ENCODE results near the gene TRIM44.

DNA sequence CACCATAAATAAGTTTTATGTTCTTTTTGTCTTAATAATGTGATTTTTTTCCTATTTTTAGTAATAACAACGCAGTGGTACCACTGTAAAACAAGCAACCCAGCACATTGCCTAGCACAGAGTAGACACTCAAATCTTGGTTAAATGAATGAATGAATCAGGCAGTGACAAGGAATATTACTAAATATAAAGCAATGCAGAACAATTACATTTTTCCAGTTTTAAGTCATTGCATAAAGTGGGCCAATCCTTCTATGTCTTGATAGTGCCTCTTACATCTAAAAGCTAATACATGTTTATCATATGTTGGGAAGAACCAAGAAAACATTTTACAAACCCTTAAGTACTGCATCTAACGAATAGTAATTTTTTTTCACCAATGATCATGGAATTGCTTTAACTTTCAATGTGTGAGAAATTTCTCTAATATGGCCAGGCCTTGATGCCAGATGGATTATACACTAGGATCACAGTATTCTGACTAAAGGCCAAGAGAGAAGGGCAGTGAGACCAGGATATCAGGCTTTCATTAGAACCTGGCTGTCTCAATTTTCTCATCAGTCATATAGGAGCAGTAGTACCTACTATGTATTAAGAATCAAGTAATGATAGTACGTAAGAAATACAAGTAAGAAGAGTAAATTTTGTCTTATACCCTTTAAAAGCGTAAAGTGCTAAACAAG lies 88.5 kb downstream of the TRIM44 start:
- TF ChIP-seq, protein P1, sequence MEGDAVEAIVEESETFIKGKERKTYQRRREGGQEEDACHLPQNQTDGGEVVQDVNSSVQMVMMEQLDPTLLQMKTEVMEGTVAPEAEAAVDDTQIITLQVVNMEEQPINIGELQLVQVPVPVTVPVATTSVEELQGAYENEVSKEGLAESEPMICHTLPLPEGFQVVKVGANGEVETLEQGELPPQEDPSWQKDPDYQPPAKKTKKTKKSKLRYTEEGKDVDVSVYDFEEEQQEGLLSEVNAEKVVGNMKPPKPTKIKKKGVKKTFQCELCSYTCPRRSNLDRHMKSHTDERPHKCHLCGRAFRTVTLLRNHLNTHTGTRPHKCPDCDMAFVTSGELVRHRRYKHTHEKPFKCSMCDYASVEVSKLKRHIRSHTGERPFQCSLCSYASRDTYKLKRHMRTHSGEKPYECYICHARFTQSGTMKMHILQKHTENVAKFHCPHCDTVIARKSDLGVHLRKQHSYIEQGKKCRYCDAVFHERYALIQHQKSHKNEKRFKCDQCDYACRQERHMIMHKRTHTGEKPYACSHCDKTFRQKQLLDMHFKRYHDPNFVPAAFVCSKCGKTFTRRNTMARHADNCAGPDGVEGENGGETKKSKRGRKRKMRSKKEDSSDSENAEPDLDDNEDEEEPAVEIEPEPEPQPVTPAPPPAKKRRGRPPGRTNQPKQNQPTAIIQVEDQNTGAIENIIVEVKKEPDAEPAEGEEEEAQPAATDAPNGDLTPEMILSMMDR (IDR thresholded peaks at IDR 0.05), result no peak
- TF ChIP-seq POLR2AphosphoS5 (IDR thresholded peaks at IDR 0.05), result no peak

All from breast epithelium (tissue), 3 donors.